HG03039 (cell line): ENCODE measurements around the gene NBEA.

Source experiments
- ATAC-seq: cut with Tn5 transposase; IDR thresholded peaks from one replicate; pipeline ENCODE4 v1.9.1; 2021; ENCODE audit warnings: mild to moderate bottlenecking, moderate library complexity; ENCODE audit not compliant: unreplicated experiment

The NBEA gene

DNA sequence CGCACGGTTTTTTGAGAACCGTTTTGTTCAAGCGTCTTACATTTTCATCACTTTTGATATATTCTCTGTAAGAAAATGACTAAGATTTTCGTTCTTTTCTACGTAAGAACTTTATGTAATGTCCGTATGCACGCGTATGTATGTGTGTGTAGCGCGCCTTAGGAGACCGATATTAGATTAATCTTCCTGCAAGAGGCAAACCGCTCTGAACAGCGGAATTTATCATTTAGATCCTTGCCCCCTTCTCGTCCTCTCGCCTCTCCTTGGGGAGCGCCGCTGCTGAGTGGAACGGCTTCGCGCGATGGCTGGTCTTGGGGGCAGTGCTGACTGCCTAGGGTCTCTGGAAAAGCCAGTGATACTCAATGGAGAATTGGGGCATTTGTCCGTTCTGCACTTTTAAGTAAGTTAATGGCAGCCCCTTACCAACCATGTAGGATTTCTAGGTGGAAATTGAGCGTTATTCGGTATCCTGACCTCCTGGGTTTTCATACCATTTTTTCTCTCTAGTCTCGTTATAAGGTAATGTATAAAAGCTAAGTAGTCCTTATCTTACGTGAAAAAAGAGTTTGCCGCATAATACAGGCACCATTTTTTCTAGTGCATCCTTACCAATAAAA lies 529.7 kb downstream of the NBEA start:
- no peak for ATAC-seq

DNA sequence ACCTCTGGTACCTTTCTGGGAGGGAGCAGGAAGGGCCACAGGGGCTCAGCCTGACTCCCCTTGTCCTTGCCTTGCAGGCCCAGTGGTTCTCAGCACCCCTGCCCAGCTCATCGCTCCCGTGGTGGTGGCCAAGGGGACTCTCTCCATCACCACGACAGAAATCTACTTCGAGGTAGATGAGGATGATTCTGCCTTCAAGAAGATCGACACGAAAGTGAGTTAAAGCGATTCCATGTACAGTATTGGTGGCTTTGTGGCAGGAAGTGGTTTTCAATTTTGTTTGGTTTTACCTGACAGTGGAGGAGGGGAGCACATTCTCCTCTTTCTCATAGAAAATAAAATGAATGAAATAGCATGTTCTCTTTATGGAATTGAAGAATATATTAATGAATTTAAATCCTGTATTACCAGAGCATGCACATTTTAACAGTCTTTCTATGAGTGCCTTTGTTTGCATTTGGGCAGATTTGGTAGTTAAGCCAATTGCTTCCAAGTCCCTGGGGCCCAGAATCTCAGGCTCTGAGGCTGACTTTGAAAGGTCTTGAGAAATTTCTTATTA lies 530.3 kb downstream of the NBEA start:
- no peak for ATAC-seq

DNA sequence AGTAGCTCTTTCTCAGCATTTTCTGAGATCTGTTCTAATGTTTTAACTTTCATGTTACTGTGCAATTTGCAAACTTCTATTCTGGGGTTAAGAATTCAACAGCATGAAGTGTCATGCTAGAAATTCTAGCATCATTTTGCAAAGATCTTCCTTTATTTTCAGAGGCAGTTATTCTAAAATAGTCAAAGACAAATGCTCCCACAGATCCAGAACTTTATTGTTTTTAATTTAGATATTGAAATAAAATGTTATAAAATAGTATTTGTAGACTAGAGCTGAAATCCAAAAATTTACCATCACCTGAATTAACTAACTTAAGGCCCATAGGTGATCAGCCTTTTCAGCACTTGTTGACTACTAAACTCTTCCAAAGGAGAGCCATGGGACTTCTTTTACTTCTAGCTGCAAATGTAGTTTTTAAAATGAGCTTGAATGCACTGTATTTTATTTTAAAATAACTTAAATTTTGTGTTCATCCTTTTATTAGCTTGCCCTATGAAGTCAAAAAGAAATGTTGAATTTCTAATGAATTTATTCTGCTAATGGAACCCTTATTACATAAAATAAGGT lies 531.2 kb downstream of the NBEA start:
- ATAC-seq = no peak

DNA sequence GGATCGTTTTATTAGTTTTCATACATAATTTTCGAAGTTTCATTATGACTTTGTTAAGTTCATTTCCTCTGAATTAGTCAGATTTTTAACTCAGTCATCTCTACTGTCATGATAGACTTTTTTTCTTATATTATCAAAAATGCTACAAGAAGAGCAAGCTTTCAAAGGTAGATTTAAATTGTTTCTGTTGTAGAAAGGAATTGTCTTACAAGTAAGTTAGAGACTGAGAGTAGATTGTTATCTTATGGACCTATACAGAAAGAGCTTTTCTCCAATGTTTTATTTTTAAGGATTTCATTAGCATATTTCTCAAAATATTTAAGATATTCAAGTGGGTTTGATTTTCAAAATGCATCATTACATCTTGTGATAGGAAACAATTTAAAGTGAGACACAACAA lies 531.7 kb downstream of the NBEA start:
- ATAC-seq = no peak

DNA sequence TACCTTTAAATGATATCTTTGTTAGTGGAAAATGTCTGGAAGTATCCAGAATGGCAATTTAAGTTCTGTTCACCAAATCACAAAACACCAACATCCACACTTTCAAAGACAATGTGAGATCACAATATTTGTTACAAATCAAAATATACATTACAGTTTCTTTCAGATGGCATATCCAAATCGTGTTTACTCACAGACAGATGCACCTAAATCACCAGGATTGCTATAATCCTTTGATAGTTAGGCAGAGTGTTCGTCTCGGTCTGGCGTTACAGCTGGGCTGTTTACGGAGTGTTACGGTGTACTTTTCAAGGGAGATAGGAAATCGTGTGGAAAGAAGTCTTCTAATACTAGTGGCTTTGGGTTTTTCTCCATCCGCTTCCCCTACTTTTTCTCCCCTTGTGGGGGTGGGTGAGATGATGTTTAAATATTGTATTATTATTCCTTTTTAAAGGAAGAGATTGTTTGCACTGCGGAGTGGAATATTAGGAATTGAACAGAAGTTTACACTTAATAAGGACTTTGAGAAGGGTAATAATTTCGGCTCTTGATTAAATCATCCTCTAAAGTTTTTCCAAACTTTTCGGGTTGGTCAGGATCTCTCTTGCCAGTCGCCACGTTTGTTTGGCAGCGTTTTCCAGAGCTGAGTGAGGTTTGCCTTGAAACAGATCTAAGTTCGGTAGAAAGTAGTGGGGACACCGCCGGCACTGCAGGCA lies 532.6 kb downstream of the NBEA start:
- ATAC-seq = no peak

DNA sequence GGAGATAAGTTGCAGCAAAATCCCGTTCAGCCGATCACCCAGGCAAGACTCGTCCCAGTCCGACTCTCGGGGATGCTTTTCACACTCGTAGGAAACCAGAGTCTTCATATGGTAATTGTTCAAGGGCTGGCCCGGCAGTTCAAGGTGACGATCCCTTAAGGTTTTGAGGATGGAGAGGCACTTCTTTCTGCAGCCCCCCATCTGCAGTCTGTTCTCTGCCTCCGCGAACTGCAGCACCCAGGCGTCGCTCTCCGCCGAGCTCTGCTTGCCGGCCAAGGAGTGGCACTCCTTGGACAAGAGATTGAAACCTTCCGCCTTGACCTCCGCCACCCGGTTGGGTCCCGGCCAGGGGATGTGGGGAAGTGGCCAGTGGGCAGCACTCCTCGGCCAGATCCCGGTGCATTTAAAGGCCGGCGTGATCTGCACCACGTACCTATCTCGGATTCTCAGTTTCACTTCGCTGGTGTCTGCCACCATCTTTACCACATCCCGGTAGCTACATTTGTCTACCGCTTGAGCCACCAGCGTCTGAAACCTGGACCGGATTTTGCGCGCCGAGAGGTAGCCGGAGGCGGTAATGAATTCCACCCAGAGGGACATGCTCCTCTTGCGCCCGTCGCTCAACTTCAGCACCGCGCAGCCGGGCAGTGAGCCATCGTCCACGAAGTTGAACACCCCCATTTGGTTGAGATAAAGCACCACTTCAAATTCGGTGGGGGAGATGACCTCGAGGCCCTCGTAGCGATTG lies 533.3 kb downstream of the NBEA start:
- no peak for ATAC-seq

DNA sequence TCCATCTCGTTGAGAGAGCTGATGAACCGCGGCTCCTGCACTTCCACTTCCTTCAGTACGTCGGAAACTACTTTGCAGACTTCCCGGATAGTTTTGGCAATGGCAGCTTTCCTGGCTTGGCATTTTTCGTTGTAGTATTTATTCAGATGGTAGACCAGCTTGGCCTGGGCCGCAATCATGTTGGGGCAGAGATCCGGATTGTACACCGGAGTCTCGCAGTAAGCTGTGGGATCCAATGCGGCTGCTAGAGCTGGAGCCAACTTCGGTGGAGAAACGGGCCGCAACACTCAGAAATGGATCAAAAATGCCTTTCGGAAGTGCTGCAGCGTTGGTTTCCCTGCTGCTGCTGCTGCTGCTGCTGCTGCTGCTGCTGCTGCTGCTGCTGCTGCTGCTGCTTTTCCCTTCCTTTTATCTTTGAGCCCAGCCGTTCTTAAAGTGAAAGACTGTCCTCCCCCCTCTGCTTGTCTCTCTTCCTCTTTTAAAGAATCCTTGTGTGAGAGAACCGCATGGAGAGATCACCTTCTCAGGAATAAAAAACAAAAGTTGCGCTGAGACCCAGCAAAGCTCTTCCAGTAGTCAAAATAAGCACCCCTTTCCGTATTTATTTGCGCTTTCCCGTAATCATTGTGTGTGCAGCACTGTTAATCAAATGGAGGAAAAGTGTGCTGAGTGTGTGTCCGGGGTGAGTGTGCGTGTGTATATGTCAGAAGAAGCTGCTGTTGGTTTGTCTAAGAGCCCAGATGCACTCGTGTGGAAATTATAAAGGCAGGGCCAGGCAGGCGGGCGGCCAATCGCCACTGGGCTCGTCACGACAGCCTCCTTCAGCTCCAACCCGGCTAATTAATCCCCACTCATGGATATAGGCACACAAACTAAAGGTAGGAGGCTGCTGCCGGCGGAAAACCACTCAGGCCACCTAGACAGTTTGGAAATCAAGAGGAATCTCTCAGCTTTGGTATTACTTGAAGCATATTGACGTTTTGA lies 534.2 kb downstream of the NBEA start, which contains the start of gene MAB21L1:
Gene MAB21L1 (minus strand): TSS at position 730 of the 984 bp plus-strand sequence. CDS start 551 bp downstream, at position 179.
- no peak for ATAC-seq

DNA sequence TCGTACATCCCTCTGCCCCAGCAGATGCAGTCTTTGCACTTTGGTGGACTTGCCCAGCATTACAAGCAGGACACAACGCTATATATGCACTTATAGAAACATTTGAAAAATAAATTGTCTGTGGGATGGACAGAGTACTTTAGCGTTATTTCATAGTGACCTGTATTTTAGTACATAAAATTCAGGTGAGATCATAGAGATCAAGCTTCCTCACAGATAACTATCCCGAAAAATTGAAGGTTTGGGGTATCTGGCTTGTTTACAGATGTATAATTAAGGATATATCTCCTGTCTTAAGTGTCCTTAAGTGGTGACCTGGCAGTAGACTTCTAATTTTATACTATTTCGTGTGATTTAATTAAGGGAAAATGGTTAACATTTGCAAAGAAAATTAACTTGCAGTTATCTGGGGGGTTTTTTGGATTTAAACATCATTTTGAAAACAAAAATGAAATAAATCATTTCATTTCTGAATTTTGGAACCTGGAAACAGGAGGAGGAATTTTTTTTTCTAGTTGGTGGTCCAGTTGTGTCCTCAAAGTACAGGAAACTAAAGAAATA lies 535.4 kb downstream of the NBEA start:
- ATAC-seq = no peak

DNA sequence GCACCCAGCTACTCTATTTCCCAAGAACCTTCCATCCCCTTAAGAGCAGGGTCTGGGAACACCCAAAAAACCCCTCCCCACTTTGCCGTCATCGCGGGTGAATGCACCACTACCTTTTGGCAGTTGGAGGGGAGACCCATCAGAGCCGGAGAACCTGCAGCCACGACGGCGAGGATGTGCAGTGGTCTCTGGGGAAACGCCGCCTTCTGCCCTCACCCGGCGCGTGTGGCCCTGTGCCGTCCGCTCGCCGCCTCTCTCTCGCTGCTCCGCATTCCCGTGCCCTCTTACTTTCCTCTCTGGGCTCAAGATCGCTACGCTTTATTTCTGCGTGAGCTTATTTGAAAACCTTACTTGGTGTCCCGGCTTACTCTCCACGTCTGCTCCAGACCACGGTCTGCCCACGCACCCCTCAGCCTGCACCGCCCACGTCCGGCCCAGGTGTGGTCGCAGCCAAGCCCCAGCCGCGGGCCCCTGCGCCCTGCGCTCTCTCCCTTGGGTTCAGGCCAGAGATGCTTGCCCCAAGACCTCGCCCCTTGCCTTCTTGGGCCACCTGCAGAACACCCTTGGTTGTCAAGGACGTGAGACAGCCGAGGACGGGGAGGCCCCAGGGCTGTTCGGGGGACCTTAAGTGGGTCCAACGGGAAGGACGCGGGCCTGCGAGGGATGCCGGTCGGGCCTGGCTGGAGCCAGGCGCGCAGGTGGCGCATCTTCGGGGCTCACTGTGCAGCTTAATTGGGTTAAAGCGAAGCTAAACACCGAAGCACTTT lies 536.4 kb downstream of the NBEA start:
- no peak for ATAC-seq

DNA sequence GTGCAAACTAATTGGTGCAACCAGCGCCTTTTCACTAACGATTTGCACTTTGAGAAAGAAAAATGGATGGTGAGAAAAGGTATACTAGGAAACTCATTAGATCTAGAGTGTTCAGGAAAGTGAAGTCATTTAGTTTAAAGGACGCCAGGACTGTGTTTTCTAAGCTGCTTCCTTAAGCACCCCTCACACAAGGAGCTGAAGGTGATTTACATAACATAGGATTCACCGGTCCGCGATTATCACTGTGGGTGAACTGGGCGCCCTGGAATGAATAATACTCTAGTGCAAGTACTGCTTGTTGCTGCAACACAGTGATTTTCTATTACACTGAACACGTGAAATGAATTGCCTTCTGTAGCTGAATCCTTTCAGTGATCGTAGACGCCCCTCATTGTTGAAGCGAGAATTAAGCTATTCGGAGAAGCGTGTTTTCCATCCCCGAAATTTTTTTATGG lies 537.0 kb downstream of the NBEA start:
- ATAC-seq = no peak

DNA sequence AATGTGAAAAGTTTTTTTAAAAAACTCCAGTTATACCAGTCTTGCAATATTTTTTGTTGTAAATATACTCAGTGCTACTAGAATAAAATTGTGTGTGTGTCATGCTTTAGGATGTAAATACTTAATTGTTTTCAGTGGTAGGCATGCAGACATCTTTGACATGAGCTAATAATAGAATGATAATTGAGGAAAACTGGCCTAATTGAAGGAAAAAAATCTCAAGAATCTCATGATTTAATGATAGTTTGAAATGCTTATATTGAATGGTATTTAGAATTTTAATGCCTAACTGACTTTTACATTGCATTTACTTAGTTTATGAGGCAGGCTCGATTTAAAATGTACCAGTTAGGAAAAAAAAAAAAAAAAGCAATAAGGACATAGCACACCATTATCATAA lies 537.6 kb downstream of the NBEA start:
- no peak for ATAC-seq

DNA sequence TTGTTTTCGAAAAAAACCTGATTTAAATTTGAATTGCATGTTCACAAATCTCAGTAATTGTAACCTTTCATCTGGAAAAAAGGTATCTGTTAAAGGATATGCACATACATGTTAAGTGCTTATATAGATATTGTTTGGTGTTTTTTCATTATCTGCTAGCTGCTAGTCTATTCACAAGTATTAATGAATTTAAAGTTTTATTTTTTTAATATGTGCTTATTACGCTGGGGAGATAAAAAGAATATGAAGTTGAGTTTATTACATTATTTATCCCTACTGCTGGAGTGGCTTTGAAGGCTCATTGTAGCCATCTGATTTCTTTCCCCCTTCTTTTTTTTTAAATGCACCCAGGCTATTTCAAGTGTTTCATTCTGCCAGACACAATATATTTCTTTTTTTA lies 538.3 kb downstream of the NBEA start:
- no peak for ATAC-seq

DNA sequence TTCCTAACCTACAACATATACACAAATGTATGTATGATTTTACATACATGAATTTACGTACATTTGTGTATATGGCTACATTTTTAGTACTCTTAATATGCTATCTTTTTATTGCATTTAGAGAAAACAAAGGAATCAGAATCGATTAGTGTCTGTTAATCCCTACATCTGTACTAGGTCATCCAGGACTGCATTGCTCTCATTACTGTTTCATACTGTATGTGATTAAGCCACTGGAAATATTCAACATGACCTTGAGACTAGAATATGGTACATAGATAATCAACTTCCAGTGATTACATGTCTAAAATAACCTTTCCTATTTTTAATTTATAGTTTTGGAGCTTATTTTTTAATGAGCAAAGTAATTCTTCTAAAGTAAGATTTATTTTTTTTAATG lies 539.7 kb downstream of the NBEA start:
- no peak for ATAC-seq

DNA sequence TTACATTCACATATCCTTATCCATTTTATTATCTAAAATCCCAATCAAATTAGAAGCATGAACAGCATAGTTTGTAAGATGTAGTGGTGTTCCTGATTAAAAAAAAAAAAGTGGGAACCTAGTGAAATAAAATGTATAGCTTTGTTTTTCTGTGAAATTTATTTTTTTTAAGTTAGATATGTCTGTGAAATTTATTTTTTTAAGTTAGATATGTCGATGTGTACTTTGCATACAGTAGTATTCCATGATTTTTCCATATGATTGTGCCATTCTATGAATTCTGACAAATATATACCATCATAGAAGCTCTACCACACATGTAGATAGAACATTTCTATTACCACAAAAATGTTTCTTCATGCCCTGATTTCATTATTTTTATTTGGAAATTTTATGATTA lies 540.5 kb downstream of the NBEA start:
- no peak for ATAC-seq

DNA sequence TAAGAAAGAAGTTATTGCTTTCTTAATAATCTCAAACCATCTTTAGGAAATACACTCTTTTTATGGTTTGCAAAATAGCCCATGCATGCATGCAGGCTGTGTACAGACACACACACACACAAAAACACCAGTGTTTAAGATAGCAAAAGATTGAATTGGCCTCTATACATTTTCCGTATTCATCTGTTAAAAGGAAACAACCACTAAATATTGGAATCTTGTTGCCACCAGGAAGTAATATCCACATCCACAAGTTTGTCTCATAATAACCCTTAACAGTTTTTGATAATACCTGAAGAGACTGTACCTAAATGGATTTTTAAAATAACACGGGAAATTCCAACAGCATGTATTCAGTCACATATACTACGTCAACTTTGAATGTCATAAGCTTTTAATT lies 541.7 kb downstream of the NBEA start:
- no peak for ATAC-seq

DNA sequence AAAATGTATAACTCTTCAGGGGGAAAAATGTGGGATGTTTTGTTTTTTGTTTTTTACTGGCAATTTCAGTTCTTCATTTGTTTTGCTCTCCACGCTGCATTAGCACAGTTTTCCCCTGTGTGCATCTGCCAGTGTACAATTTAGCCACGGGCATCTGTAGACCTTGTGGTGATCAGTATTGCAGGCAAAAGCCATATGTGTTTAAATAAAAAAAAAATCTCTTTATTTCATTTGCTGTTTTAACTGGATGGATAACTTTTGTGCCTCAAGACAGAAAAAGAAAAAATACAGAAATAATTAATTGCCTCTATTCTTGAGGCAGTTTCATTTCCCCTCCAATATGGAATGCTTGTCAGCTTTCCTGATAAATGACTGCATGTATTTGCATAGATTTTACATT lies 542.3 kb downstream of the NBEA start:
- ATAC-seq = no peak

DNA sequence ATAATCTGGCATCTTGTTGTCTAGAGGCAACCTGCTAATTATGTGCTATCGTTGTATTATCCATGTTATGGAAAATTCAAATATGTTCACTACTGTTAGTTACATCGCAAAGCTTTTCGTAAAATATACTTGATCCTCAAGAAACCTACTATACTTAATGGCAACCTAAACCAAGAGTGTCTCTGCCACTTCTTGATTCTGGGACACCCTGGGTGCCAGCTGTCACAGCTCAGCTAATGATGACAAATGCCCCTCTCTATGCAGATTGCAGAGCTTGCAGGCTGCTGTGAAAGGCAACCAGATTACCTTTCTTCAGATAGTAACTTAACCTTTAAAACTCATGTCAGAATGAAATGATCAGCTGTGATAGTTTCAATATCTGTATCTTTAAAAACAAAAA lies 543.4 kb downstream of the NBEA start:
- no peak for ATAC-seq

DNA sequence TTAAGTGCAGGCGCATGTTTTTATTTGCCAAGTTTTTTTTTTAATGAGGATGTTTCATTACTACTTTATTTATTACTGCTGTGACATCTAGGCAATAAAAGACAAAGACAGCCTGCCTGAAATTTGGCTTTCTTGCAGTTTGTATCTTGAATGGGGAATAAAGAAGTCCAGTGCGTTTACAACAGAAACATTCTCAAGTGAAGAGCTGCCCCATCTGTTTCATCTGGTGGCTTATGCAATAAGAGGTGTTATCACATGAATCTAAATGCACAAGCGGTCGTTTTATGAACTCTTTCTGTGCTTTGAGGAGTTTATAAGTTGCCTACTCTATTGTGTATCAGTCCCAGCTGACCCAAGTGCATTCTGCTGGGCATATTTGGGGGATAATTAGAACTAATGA lies 547.0 kb downstream of the NBEA start:
- no peak for ATAC-seq

DNA sequence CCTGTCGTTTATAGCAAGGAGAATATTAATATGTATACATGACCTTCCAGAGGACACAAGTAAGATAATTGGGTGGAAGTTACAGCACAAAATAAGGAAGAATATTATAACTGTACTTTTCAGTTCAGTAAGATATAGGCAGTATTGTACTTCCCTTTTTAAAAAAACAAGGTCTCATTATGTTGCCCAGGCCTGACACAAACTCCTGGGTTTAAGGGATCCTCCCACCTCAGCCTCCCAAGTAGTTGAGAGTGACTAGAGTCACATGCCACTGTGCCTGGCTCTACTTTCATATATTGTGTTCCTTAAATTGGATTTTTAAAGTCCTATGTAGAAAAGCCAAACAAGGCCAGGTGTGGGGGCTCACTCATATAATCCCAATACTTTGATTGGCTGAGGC lies 553.9 kb downstream of the NBEA start:
- ATAC-seq = no peak
